Hematopoietic multipotent progenitor cell treated with erythropoietin and hydrocortisone succinate and interleukin-3 and kit ligand, for 15 days (in vitro differentiated cells): ENCODE data around the gene NR3C2.
"Not testable (repeated sequence)": the region's sequence is repeated elsewhere in the genome, so short reads cannot be mapped to it uniquely, and the experiment has no call there.

Experiments
- DNase-seq: peaks from one replicate; pipeline ENCODE4 v3.0.0-alpha.2; 2015; ENCODE audit warnings: low spot score

NR3C2 gene

DNA sequence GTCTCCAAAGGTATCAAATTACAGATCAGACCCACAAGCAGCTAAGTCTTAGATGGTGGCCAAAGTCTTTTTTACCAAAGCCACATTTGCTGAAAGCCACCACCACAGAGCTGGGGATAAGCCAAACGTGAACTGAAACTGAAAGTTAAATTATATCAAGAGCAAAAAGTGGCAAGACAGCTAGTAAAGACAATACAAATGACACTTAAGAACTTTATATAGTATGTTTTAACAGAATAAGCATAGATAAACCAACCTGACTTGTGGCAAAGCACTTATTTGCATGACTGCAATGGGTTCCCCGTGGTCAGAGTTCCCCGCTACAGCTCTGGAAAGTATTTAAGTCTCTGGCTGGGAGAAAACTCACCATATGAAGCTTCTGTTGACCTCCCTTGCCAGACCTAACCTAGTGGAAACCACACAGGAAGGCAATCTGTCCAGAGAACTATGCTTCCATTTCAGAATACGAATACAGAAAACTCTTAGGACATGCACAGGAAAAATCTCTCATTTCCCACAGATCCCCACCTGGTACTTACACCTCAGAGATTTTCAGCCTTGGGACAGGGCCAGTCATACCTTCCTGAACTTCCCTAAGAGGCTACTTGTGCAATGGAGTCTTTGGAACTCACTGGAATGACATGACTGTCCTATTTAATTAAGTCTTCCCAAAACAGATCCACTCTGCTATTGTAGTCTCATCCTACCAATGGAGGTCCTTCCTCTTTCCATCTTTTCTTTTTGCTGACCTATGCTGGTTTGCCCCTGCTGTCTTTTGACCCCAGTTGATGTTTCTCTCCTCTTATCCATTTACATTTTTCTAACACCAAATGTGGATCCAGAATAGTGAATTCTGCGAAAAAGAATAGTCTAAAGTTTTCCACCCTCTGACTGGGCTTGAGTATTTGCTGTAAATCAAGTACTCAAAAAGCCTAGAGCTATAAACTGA is 225.1 kb downstream of the NR3C2 start:
- peak; percentile 4 for DNase-seq

GRCh38 chr4:148216321-148216720 is 225.9 kb downstream of the NR3C2 start:
- no peak for DNase-seq

DNA sequence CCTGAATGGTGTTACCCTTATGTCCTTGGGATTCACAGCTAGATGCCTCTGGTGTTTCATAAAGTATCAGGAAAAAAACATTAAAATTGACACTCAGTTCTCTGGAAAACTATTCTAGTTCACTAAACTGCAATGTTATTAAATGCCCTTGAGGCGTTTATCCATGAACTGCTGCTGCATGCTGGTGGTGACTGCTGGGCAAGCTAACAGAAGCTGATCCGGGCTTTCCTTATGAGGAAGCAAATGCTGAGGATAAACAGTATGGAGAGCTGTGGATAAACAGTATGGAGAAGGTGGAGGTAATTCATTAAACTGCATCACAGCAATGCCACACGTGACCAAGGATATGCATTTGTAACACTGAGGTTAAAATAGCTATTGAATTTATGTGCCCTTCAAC is 227.0 kb downstream of the NR3C2 start:
- DNase-seq, result no peak

DNA sequence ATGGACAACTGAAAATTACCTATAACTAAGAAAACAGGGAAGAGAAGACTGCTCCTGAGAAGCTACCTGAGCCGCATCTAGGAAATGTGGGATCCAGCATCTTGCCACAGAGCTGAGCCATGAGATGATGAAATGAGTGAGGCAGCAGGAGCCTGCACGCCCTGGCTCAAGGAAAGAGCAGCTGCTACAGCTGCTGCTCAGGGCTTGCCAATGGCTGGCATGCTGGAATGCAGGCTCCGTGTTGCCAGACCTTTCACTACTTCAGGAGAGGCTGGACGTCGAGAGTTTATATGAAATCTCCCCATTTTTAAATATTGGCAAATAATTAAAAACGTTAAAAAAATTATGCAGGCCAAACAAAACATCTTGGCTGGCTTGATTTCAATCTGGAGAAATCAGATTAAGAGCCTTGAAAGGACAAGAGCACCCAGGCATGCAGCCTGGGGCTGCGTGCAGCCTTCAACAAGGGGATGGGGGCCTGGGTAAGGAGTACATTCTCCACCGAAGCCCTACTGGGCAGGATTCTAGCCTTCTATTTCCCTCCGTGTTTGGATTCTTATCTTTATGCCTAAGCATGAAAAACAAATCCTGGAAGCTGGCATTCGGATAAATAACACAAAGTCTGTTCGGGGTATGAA is 227.6 kb downstream of the NR3C2 start:
- no peak for DNase-seq

DNA sequence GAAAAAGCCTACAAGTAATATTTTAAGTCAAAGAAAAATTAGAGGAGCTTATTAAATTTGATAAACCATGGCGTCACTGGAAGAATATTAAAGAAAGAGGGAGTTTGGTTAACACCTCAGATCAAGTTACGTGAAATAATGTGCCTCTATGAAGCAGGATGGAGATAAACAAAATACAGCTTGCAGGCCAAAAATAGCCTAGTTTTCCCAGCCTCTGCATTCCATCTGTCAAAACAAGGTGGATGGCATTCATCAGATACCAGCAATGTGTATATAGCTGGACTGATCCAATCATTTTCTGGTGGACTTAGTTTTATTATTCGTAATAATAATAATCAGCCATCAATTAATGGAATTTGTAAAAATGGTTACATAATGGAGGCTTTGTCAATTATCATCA is 230.7 kb downstream of the NR3C2 start:
- DNase-seq, result no peak

DNA sequence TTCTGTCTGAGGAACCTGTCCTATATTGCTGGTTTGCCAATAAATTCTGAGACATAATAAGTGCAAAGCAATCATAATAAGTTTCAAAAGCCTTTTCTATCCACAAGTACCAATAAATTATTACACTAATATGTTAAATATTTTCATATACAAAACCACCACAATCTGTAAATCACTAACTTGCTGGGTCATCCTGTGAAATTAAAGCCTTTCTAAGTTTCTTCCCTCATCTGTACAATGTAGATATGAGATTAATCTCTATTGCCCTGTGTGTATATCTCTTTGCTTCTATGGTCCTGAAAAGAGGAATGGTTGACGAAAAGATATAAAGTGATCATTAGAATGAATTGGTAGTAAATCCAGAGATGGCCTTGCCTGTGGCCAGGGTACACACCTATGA is 231.6 kb downstream of the NR3C2 start:
- DNase-seq, result no peak

GRCh38 chr4:148207068-148207467 is 235.1 kb downstream of the NR3C2 start:
- no peak for DNase-seq

DNA sequence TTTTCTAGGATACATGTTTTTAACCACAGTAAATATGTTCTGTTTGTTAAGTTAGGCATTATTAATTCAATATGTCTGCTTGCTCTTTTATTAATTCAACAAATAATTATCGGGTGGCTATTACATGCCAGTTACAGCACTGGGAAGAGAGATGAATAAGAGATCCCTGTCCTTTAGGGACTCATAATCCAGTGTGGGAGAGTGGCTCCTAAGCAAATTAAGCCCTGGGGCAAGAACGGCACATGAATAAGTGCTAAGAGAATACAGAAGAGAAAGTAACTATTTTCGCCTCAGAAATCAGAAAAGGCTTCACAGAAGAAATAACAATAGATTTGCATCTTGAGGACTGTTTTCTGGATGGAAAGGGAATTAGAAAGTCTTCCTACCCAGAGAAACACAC is 236.7 kb downstream of the NR3C2 start:
- DNase-seq, result no peak

GRCh38 chr4:148204892-148205291 is 237.3 kb downstream of the NR3C2 start:
- no peak for DNase-seq

DNA sequence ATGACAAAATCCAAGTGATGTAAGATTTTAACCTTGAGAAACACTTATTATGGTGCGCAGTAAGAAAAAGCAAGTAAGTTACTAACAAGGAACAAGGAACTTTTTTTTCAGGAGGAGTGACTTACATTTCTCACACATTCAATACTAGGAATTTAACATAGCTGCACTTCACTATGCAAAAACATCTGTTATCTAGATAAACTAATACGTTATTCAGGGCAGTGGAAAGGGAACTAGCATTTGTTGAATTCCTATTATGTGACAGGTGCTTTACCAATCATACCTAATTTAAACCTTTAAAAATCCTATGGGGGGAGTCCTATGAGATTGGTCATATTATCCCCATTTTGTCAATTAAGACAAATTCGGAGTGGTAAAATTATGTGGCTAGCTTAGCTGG is 238.0 kb downstream of the NR3C2 start:
- DNase-seq, result no peak

DNA sequence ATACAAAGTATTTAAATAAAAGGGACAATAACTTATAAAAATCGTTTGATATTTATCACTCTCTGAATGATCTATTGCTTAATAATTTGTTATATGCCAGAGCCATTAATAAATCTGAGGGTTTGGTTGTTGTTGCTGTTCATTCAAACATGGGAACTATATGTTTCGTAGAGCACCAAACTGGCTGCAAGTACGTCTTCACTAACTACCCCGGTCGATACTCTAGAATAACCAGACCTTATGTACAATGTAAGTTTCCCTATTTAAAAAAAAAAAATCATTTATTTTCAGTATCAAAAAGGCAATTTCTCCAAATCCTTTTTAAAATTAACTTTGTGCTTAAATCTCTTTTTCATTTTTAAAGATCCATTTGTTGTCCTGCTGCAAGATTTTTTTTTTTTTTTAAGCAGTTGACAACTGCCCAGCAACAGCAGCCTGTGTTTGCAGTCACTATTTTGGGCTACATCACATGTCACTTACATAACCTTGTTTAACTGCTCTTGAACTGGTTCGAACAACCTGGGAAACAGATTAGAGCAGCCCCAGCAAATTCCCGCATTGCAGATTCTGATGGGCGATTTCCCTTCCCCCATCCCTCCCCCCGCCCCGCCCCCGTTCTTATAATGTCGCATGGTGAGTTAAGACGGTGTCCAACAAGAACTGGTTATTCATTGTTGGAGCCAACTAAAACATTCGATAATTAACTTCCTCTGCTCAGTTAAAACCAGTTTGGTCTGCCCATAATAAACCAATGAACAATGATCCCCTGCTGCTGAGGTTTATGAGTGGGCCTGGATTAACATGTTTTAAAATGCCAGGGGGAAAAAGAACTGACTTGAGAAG is 238.9 kb downstream of the NR3C2 start:
- DNase-seq, result no peak

GRCh38 chr4:148200960-148201359 is 241.3 kb downstream of the NR3C2 start:
- no peak for DNase-seq

DNA sequence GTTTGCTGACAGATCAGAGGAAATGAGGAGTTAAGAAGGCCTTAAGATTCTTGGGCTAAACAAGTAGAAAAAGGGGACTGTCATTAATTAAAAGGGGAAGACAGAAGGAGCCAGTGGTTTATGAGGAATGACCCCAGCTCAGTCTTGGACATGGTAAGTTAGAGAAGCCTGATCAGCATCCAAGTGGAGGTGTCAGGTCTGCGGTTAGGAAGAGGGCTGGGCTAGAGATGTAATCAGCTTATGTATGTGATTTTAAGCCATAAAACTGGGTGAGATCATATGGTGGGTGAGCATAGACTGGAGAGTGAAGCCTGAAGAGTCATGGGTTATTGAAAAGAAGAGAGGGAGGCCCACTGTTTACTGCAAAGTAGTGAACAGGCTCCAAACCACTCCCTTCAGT is 246.1 kb downstream of the NR3C2 start:
- DNase-seq, result no peak

GRCh38 chr4:148192526-148192925 is 249.7 kb downstream of the NR3C2 start:
- no peak for DNase-seq

GRCh38 chr4:148187454-148188222 is 254.6 kb downstream of the NR3C2 start:
- DNase-seq, result not testable (repeated sequence)

DNA sequence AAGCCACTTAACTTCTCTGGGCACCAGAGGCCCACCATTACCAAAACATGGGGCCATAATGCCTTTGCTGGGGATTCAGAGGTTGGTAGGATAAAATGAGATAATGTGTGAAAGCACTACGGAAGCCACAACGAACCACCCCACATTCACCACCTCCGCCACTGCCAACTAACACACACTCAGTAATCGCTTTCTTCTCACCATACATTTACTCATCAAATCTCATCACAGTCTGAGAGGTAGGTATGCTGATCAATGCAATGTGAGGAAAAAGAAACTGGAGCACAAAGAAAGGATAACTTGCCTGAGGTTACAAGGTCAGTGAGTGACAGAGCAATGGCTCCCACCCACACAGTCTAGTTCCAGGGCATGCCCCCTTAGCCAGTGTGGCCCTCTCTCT is 257.3 kb downstream of the NR3C2 start:
- no peak for DNase-seq

- peak; percentile 30 for DNase-seq
Measured at GRCh38 chr4:148182230-148182911, 259.8 kb downstream of the NR3C2 start.

GRCh38 chr4:148173397-148174017 is 268.7 kb downstream of the NR3C2 start:
- DNase-seq, result no peak

DNA sequence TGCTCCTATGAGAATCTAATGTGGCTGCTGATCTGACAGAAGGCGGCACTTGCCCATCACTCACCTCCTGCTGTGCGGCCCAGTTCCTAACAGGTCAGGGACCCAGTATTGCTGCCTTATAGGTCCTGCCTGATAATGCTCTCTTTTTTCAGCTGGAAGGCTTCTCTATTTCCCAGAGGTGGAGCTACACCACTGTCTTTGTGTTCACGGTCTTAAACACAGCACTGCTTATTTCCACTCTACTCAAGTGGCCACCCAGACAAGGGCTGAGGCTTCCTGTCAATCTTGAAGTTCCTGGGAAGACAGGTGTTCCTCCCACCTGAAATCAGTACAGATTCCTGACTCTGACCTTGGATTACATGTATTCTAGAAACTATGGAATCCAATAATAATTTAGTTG is 270.6 kb downstream of the NR3C2 start:
- no peak for DNase-seq
